Measurements from ENCODE around the gene SEC61A2. TPM values are rescaled to one million over a fixed set of nuclear protein-coding genes. Genes with fewer than 3 reads are reported as not detected.

Gene SEC61A2
- polyA plus RNA-seq, 1 experiment: 15.6 TPM

DNA sequence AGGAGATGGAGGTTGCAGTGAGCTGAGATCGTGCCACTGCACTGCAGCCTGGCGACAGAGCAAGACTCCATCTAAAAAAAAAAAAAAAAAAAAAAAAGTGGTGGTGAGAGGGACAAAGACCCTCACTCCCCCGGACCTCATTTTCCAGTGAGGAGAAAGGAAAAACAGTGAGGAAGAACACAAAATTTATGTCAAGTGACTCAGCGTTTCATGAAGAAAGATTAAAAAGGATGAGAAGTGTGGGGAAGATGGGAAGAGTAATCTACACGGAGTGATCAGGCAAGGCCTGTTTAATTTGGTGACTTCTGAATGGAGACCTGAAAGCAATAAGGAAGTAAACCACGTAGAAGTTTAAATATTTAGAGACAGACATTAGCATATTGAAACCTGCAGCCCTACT, 59.2 kb downstream of the SEC61A2 start:
- ChIA-PET POLR2A (no interaction called here), CTCF (no interaction called here)
- no peaks in the 10 kb centered on the region for H3K27me3 ChIP-seq (ENCODE audit: control insufficient read depth, insufficient read depth, low read length)
- no peak overlapping the region for H3K27ac ChIP-seq (ENCODE audit: low read depth, low read length)
- no peak for TF ChIP-seq CTCF (IDR thresholded peaks at IDR 0.05; ENCODE audit: low read depth, low read length)
- H3K9me3 ChIP-seq (ENCODE audit: control insufficient read depth, insufficient read depth, low read length): no peaks in the 10 kb centered on the region
- DNase-seq (ENCODE audit: low read depth, low spot score): no peak
- H3K4me3 ChIP-seq (ENCODE audit: low read depth, low read length): no peak overlapping the region

GRCh38 chr10:12189426-12189825, 59.9 kb downstream of the SEC61A2 start:
- H3K27me3 ChIP-seq (ENCODE audit: control insufficient read depth, insufficient read depth, low read length): no peaks in the 10 kb centered on the region
- POLR2A ChIA-PET: no interaction called here
- H3K9me3 ChIP-seq (ENCODE audit: control insufficient read depth, insufficient read depth, low read length): peaks cover 3% of the 10 kb centered on the region; the same call in 1 of the 2 replicates
- TF ChIP-seq CTCF (IDR thresholded peaks at IDR 0.05; ENCODE audit: low read depth, low read length): no peak
- no peak for DNase-seq (ENCODE audit: low read depth, low spot score)
- no peak overlapping the region for H3K4me3 ChIP-seq (ENCODE audit: low read depth, low read length)
- no peak overlapping the region for H3K27ac ChIP-seq (ENCODE audit: low read depth, low read length)
- CTCF ChIA-PET: no interaction called here

DNA sequence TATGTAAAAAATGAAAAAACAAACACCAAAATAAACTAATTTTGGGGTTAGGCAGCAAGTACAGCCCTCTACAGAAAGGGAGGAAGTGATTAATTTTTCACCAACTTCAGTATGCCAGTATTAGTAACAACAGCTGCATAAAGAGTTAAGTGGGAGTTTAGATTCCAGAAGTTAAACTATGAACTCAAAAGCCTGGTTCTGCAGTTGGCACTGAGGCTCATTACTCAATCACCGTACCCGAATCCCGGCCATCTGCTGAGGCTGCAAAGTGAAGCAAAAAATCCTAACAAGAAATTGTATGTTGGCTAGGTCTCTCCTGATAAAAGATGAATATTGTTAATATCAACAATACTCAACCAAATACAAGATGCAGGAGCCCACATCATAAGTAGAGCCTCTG, 62.2 kb downstream of the SEC61A2 start:
- Histone ChIP-seq H3K27me3 (ENCODE audit: control insufficient read depth, insufficient read depth, low read length) (no peaks in the 10 kb centered on the region), H3K9me3 (ENCODE audit: control insufficient read depth, insufficient read depth, low read length) (peaks cover 3% of the 10 kb centered on the region; the same call in 1 of the 2 replicates), H3K4me3 (ENCODE audit: low read depth, low read length) (no peak overlapping the region), H3K27ac (ENCODE audit: low read depth, low read length) (peak overlapping the region; percentile 11)
- CTCF ChIA-PET: interaction anchor here (1.8 to 2.0 kb wide), 3 partner anchors 23 to 519 kb away, joined by 6 to 9 read pairs (median 9); no protein-coding TSS in a partner anchor
- no peak for DNase-seq (ENCODE audit: low read depth, low spot score)
- no peak for TF ChIP-seq CTCF (IDR thresholded peaks at IDR 0.05; ENCODE audit: low read depth, low read length)
- POLR2A ChIA-PET: no interaction called here

GRCh38 chr10:12193193-12193592, 63.7 kb downstream of the SEC61A2 start:
- peak overlapping the region; percentile 11 for H3K27ac ChIP-seq (ENCODE audit: low read depth, low read length)
- no peaks in the 10 kb centered on the region for H3K27me3 ChIP-seq (ENCODE audit: control insufficient read depth, insufficient read depth, low read length)
- H3K9me3 ChIP-seq (ENCODE audit: control insufficient read depth, insufficient read depth, low read length): peaks cover 3% of the 10 kb centered on the region; the same call in 1 of the 2 replicates
- ChIA-PET POLR2A (no interaction called here), CTCF (interaction anchor here (1.4 to 2.0 kb wide), 3 partner anchors 21 to 518 kb away, joined by 6 to 9 read pairs (median 7); no protein-coding TSS in a partner anchor)
- DNase-seq (ENCODE audit: low read depth, low spot score): no peak
- no peak for TF ChIP-seq CTCF (IDR thresholded peaks at IDR 0.05; ENCODE audit: low read depth, low read length)
- H3K4me3 ChIP-seq (ENCODE audit: low read depth, low read length): no peak overlapping the region

GRCh38 chr10:12194752-12195271, 65.3 kb downstream of the SEC61A2 start:
- POLR2A ChIA-PET: interaction anchor here (1.2 to 1.6 kb wide), 2 partner anchors 16 to 67 kb away, joined by 3 read pairs; no protein-coding TSS in a partner anchor
- CTCF ChIA-PET: interaction anchor here (0.6 to 2.3 kb wide), 6 partner anchors 20 to 515 kb away, joined by 3 to 11 read pairs (median 5); no protein-coding TSS in a partner anchor
- Histone ChIP-seq H3K9me3 (ENCODE audit: control insufficient read depth, insufficient read depth, low read length) (peaks cover 3% of the 10 kb centered on the region; the same call in 1 of the 2 replicates), H3K27ac (ENCODE audit: low read depth, low read length) (peak overlapping the region; percentile 88), H3K4me3 (ENCODE audit: low read depth, low read length) (peak overlapping the region; percentile 99), H3K27me3 (ENCODE audit: control insufficient read depth, insufficient read depth, low read length) (no peaks in the 10 kb centered on the region)
- no peak for DNase-seq (ENCODE audit: low read depth, low spot score)
- no peak for TF ChIP-seq CTCF (IDR thresholded peaks at IDR 0.05; ENCODE audit: low read depth, low read length)
